Stimulated activated CD4-positive, alpha-beta T cell treated with anti-CD3 and anti-CD28 coated beads, Interleukin-4, amount 100 ng/mL, for 48 hours (primary cell): ENCODE results near the gene CPNE7.
"Not testable (repeated sequence)": the region's sequence is repeated elsewhere in the genome, so short reads cannot be mapped to it uniquely, and the experiment has no call there.

Source experiments
- DNase-seq, 2 donors: peaks; one replicate each; pipeline ENCODE4 v3.0.0-alpha.2; 2020; ENCODE audit warnings: low read depth in 2 of 2

CPNE7 gene

DNA sequence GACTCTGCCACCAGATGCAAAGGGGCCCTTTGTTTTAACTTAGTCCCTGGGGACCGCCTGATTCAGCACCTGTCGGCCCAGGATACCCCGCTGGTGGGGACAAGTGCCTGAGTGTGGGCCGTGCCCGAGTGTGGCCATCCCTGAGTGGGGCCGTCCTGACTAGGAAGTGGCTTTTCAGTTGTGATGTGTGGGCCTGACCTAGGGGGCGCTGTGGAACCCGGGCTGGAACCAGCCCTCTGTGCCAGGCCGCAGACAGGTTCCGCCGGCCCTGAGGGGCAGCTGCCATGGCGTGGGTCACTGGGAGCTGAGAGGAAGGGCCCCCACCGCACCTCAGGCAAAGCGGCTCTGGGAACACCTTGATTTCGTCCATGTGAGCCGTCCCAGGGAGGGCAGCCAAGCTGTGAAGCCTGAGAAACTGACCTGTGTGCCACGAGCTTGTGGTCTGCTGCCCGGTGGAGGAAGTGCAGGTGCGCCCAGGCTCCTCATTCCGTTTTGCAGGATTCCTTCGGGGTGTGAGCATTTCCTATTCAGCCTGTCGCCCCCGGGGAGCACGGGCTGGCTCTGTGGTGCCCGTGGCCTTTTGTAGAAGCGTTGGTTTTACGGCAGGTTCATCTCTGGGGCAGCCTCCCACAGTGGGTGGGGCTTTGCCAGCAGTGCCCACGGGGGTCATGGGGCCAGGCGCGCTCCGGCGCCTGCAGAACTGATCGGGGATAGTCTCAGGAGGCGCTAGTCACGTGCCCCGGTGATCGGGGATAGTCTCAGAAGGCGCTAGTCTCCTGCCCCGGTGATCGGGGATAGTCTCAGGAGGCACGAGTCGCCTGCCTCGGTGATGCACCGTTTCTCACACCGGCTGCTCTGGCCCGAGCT lies 9.8 kb upstream of the CPNE7 start:
- peak in 1 of 2 donors; percentile 58 for DNase-seq

DNA sequence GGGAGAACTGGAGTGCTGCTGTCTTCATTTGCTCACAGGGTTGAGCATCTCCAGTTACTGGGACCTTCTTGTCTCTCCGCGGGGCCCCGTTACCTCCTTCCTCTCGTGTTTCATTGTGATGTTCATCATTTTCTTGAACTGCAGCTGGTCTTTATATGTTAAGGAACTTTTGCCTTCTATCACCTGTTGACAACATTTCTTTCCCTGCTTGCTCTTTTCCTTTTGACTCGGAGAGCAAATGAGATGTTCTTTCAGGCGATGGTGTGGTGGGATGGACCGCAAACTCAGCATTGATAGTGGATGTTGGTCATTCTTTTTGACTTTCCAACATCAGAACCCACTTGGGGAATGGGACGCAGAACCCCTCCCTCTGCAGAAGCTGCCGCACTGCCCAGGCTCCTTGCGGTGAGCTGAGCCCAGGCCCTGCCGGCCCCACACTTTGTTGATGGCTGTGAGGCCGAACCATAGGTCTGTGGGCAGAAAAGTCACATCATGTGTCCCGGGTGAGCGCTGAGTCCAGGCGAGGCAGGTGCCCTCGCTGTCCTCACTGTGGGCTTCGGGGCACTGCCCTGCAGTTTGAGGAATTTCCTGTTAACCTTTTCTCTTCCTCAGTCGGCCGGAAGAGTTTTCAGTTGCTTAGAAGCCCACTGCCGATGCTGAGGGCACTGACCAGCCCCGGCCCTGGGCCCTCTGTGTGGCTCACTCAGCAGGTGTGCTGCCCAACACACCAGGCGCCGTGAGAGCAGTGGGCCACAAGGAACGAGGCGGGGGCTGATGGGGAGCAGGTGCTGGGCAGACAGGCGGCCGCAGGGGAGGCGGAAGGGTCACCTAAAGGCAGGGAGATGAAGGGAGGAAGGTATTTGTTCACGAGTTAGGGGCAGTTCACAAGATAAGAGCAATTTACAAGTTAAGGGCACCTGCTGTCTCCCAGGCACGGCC lies 7.6 kb upstream of the CPNE7 start:
- no peak for DNase-seq

DNA sequence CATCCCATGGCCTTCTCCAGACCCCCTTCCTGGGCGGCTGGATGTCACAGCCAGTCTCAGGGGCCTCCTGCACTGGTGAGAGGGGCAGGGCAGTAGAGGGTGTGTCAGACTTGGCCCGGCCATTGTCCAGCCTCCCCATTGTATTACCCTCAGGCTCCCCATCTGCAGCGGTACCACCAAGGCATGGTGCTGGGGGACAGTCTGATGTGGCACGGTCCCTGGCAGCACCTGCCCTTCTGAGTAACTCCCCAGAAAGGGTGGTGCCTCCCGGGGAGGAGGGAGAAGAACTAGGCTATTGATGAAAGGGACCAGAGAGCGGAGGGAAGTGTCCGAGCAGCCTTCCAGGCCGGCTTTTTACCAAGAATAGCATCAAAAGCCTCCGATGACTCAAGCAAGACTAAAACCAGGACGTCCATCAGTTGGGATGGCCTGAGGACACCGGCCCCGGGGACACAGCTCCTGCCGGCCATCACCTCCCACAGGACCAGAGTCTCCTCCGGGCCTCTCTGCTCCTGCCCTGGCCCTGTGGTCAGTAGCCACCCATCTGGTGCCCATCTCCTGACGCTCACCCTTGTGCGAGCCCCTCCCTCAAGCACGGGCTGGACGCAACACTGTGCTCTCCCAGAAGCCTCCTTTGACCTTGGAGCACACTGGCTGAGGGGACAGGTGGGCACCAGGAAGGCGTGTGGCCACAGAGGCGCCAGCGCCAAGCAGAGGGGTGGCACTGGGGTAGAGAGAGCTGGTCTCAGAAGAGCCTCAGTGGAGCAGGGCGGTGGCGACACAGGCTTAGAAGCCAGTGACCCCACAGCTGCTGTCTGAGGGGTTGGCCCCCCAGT lies 5.8 kb upstream of the CPNE7 start:
- no peak for DNase-seq

DNA sequence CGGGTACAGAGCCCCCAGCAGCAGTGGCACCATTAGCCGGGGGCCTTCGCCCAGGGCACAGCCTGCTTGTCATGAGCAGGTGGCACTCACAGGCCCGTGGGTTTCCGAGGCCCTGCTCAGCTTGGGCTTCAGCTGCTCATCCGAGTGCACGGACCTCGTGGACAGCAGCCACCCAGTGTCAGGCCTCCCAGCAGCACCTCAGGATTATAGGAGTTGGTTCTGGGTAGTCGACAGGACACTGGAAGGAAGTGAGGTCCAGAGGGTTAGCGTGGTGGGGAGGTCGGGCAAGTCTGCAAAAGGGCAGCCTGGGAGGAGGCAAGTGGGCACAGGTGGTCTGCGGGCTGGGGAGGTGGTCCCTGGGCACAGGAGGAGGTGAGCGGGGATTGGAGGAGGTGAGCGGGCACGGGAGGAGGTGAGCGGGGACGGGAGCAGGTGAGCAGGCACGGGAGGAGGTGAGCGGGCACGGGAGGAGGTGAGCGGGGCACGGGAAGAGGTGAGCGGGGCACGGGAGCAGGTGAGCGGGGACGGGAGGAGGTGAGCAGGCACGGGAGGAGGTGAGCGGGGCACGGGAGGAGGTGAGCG lies 5.1 kb upstream of the CPNE7 start:
- DNase-seq = no peak

DNA sequence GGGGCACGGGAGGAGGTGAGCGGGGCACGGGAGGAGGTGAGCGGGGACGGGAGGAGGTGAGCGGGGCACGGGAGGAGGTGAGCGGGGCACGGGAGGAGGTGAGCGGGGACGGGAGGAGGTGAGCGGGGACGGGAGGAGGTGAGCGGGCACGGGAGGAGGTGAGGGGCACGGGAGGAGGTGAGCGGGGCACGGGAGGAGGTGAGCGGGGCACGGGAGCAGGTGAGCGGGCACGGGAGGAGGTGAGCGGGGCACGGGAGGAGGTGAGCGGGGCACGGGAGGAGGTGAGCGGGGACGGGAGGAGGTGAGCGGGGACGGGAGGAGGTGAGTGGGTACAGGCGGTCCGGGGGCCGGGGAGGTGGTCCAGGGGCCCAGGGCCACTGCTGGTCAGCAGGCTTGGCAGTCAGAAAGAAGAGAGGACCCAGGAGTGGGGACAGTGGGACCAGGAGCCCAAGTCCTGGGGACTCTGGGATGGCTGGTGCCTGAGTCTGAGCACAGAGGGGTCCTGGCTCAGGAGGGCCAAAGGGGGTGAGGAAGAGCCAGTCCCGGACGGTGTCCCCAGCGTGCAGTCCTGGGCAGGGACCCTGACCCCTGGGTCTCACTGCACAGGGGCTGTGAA lies 4.5 kb upstream of the CPNE7 start:
- not testable (repeated sequence) for DNase-seq

DNA sequence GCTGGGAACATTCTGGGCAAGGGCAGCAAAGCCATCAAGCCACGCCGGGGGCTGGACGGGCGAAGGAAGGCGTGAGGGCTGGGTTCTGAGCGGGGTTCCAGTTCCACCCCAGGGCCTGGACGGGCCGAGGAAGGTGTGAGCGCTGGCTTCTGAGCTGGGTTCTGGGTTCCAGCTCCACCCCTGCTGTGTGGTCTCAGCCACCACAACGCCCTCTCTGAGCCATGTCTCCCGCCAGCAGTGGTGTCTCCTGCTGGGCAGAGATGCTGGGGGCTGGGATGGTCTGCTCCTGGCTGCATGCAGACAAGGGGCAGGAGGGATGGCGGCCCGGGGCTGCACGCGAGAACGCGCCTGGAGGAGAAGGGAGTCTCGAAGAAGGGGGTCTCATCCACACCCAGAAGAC lies 3.9 kb upstream of the CPNE7 start:
- DNase-seq = no peak

DNA sequence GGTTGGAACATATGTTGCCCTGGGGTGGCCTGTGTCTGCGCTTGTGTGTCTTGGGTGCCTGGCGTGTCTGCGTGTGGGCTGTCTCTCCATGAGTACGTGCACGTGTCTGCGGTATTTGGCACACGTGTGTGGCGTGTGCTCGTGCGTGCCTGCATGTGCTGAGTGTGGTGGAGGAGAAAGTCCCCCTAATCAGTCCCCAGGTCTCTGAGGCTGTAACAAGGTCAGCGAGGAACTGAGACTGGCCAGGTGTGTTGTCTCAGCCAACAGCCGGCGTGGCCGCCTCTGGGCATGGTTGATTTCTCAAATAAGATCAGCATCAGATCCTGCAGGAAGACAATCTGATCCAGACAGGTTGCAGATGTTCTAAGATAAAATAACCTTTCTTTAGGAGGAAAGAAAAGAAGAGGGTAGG lies 3.5 kb upstream of the CPNE7 start:
- no peak for DNase-seq

DNA sequence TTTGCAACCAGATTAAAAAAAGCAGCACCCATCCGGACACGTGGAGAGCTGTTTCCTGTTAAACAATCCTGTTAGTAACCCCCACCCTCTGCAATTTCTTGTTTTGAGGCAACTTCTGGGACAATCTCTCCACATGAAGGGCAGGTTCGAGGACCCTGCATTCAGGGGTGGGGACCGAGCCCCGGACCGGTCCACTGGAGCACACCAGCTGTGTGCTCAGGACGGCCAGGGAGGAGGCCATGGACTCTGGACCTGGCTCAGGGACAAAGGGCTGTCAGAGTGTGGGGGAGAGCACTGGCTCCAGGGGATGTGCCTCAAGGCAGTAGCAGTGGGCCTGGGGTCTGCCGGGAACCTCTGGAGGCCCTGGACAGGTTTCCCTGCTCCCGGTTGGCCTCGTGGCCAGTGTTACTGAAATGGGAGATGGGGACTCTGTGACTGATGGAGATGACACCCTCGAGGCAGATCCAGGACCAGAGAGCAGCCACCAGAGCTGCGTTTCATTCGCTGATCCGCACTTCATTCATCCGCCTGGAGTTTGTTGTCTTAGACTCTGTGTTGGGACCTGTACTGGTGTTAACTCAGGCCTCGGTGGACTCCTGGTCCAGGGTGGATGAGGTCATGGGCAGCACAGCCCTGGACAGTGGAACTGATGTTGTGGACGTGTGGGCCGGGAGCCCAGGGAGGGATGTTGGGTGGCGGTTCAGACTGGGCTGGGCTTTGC lies 2.9 kb upstream of the CPNE7 start:
- DNase-seq = no peak

DNA sequence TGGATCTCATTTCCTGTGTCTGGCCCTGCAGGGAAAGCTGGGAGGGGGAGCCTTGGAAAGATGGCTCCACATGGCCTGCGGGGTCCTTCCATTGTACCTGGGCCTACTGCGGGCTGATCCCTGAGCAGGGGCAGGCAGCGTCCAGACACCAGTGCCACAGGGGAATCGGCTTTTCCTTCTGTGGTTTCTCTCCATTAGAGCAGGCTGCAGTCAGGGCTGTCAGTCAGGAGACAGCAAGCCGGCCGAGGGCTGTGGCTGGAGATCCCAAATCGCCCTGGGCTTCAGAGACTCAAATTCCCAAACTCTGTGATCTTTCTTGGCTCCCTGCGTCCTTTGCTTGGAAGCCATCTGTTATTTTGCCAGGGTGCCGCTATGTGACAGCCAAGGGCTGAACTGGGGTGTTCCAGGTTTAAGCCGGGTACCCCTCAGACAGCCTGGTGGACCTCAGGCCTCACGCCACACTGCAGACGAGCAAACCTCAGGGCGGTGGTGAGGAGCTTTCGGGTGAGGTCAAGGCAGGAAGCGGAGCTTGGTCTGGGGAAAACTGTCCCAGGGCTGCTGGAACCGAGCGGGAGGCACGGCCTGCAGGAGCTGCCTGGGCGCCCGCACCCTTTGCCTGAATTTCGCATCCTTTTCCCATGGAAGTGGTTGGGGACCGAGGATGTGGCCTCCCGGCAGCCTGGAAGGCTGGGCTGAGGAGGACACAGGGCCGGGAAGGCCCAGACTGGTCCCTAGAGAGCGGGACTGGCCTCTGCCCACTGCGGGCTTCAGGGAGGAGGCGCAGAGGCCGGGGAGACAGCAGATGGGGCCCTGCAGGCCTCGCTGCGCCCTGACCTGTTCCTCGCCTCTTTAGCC lies 1.5 kb upstream of the CPNE7 start:
- no peak for DNase-seq

DNA sequence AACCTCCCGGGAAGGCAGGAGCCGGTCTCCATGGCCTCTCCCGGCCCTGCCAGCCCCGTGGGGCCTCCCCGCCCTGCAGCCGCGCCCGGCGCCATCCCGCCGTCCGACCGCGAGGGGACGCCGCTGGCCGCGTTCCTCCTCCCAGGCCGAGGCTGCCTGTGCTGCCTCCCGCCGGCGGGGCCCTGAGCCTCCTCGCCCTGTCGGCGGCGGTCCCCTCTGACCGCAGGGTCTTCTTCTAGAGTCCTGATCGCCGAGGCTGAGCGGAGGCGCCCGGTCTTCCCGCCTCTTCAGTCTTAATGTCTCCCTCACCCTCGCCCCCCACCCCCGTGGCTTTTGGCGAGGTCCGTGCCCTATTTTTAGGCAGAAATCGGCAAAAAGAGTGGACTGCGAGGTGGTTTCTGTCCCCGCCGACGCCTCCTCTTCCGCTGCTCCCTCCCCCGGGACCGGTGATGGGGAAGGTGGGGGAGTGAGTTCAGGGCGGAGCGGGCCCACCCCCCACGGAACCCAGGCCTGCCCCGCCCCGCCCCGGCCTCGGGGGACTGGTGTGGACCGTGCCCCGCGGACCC lies 794 bp upstream of the CPNE7 start:
- peak; percentile 55 to 56 for DNase-seq

DNA sequence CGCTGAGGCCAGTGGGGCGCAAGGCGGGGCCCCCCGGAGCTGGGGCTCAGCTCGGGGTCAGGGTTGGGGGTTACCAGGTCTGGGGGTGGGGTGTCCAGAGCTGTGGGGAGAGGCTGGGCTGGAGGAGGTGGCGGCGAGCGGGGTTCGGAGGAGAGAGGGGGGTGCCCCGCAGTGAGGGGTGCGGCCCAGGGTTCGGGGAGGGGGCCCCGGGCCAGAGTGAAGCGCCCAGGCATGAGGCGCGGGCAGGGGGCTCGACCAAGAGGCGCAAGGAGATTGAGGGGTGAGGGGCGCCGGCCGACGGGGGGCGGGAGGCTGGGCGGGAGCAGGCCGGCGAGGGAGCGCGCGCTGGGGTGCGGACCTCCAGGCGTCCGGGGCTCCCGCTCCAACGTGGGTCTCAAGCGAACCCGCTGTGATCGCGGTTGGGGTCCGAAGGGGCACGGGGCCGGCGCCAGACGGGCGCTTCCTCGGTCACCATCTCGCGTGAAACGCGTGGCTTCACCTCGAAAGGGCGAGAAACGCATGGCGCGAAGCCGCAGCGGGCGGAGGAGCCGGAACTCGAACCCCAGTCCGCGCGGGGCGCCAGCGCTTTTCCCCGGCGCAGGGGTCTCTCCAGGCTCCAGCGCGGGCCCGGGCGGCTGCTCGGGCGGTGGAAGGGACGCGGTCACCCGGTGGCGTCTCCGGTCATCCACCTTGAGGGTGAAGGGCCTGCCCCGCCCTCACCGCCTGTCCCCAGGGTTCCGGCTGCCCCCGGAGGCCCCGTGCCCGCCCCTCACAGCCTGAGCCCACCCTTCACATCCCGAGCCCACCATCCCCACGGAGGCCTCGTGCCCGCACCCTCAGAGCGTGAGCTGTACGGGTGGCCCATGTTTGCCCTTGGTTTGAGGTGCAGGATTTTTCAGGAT lies 846 bp downstream of the CPNE7 start:
- DNase-seq = no peak

DNA sequence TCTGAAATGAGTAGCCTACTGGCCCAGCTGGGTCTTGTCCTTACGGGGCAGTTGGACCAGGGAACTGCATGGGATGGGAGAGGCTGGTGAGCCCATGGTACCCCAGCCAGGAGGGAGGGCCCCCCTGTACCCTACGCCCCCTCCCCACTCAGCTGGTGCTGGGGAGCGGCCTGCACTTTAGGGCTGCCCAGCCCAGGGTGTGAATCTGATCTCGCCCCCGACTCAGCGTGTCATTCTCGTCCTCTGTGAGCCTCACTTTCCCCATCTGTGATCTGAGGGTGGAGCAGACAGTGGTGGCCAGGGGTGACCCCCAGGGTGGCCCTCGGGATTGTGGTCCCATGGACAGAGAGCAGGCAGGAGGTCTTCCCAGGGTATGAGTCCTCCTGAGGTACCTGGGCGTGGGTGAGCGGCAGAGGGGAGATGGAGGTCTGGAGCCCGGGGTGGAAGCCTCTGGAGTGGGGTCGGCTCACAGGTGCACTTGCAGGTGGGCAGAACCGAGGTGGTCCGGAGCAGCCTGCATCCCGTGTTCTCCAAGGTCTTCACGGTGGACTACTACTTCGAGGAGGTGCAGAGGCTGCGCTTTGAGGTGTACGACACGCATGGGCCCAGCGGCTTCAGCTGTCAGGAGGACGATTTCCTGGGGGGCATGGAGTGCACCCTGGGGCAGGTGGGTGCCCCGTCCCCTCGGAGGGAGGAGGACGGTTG lies 1.6 kb downstream of the CPNE7 start:
- DNase-seq = no peak

DNA sequence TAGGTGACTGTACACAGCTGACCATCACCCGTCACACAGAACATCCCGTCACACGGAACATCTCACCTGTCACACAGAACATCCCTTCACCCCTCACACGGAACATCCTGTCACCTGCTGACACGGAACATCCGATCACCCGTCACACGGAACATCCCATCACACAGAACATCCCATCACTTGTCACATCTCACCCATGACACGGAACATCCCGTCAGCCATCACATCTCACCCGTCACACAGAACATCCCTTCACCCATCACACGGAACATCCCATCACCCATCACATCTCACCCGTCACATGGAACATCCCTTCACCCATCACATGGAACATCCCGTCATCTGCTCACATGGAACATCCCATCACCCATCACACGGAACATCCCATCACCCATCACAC lies 3.8 kb downstream of the CPNE7 start:
- DNase-seq = no peak

DNA sequence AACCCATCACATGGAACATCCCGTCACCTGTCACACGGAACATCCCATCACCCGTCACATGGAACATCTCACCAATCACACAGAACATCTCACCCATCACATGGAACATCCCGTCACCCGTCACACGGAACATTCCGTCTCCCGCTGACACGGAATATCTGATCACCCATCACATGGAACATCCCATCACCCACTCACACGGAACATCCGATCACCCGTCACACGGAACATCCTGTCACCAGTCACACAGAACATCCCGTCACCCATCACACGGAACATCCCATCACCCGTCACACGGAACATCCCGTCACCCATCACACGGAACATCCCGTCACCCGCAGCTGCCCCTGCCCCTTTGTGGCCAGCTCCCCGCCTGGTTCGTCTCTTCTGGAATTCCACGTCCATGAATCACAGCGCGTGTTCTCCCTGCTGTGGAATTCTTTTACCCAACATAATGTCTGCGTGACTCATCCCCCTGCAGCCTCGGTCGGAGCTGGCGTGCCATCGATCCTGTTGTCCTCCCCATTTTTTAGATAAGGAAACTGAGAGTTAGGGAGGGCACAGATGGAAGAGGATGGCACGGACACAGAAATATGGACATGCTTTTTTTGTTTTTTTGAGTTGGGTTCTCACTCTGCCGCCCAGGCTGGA lies 5.6 kb downstream of the CPNE7 start:
- DNase-seq = no peak

DNA sequence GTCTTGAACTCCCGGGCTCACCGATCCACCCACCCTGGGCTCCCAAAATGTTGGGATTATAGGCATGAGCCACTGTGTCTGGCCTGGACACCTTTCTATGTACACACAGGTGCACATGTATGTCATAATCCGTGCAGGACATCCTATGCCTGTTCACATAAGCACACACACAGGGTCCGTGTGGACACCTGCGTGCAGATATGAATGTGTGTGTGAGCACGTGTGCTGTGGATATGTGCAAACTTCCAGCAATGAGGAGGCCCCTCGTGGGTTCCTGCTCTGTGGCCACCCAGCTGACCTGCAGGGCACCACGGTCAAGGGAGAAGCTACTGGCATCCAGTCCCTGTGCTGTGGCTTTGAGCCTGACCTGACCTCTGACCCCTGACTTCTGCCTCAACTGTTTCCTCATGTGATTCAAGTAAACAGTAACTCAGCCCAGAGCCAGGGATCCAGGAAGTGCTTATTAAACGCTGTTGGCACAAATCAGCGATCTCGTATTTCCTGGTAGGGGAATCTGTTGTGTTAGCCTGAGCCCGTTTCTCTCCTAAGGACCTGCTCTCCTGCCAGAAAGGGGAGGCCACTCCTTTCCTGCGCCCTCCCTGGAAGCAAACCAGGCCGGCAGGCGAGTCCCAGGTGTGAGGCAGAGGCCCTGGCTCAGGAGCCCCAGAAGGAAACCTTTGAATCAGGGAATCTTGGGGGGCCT lies 6.5 kb downstream of the CPNE7 start:
- DNase-seq = no peak

DNA sequence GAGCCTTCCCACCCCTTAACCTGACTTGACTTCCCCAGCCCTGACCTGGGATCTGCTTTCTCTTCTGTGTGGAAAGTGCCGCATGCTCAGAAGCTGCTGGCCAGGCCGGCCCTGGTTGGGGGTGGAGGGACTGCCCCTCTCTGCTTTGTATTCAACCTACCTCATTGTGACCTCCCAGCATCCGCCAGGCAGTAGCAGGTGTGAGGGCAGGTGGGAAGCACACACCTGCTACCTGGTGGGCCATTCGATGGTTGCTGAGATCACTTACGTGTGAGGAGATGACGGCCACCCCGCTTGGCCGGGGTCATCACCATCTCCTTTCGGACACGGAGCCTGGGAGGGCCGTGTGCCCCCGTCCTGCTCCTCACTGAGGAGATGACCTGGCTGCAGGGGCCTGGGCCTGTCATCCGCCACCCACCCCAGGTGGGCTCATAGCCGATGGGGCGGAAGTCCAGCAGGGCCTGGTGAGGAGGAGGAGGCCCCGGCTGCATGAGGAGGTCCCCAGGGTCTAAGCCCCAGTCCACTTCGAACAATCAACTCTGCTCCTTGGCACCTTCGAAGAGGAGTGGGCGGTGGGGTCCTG lies 7.1 kb downstream of the CPNE7 start:
- DNase-seq = no peak
